Endodermal cell (in vitro differentiated cells): ENCODE results near the gene CTNNAL1. TPM values are rescaled to one million over a fixed set of nuclear protein-coding genes. Genes with fewer than 3 reads are reported as not detected.

Source experiments
- DNase-seq: peaks from one replicate; pipeline ENCODE4 v3.0.0-alpha.2; 2017
- H3K27ac ChIP-seq: 2 replicates; pipeline ENCODE4 v1.5.1; 2013; ENCODE audit warnings: mild to moderate bottlenecking, low read depth, low read length, moderate library complexity
- H3K27me3 ChIP-seq: 2 replicates; pipeline ENCODE4 v1.6.1; 2013; ENCODE audit warnings: mild to moderate bottlenecking, low read length, moderate library complexity; ENCODE audit not compliant: insufficient read depth, control insufficient read depth, poor library complexity, severe bottlenecking
- H3K36me3 ChIP-seq: 2 replicates; pipeline ENCODE4 v1.7.0; 2013; ENCODE audit warnings: mild to moderate bottlenecking, low read length, moderate library complexity; ENCODE audit not compliant: control insufficient read depth, insufficient read depth
- H3K4me1 ChIP-seq: one replicate; pipeline ENCODE4 v1.7.0; 2013; ENCODE audit warnings: low read length; ENCODE audit not compliant: control insufficient read depth, insufficient read depth
- H3K4me3 ChIP-seq: 2 replicates; pipeline ENCODE4 v1.5.1; 2013; ENCODE audit warnings: mild to moderate bottlenecking, low read length, moderate library complexity
- H3K9ac ChIP-seq: 2 replicates; pipeline ENCODE4 v1.6.1; 2013; ENCODE audit warnings: mild to moderate bottlenecking, low read length, moderate library complexity; ENCODE audit not compliant: poor library complexity, severe bottlenecking; ENCODE audit errors: extremely low read depth
- H3K9me3 ChIP-seq: 2 replicates; pipeline ENCODE4 v1.6.1; 2013; ENCODE audit warnings: mild to moderate bottlenecking, low read length, moderate library complexity; ENCODE audit not compliant: control insufficient read depth
- H3K27ac Mint-ChIP-seq: 2 replicates; pipeline ENCODE4 v1.8.0; 2020; ENCODE audit warnings: mixed read lengths
- H3K27me3 Mint-ChIP-seq: 2 replicates; pipeline ENCODE4 v1.8.0; 2021; ENCODE audit warnings: mild to moderate bottlenecking, mixed read lengths; ENCODE audit not compliant: insufficient read depth
- H3K36me3 Mint-ChIP-seq: 2 replicates; pipeline ENCODE4 v1.8.0; 2020; ENCODE audit warnings: low read depth, mixed read lengths
- H3K4me1 Mint-ChIP-seq: 2 replicates; pipeline ENCODE4 v1.8.0; 2020; ENCODE audit warnings: mixed read lengths
- H3K4me3 Mint-ChIP-seq: 2 replicates; pipeline ENCODE4 v1.8.0; 2020; ENCODE audit warnings: mild to moderate bottlenecking, moderate library complexity, mixed read lengths
- H3K9me3 Mint-ChIP-seq: 2 replicates; pipeline ENCODE4 v1.8.0; 2020; ENCODE audit warnings: mild to moderate bottlenecking, mixed read lengths
- CTCF ChIP-seq: fragments of 200-600 bp; sonication (generic); conservative IDR thresholded peaks from 2 replicates; pipeline ENCODE4 v1.5.0; 2021; ENCODE audit warnings: antibody characterized with exemption, mild to moderate bottlenecking
- WGBS, 2 experiments: methylation state at CpG; one replicate each; pipeline versions ENCODE4 v1.1.5 to v1.1.7; 2013; ENCODE audit warnings: missing lambda C conversion rate in 2 of 2, mixed read lengths in 1 of 2; ENCODE audit not compliant: insufficient coverage in 1 of 2, insufficient read length in 1 of 2; 5-methylcytosine and 5-hydroxymethylcytosine counted together
- total RNA-seq, 2 donors: library from RNA; stranded (reverse); fragmentation: NEBNext Ultra II Directional in 1 of 2; extraction: Animal tissue kit (Norgen Biotek cat#: 25700) in 1 of 2; gene quantifications; 2 replicates in 1 of 2; 3 replicates in 1 of 2; pipeline ENCODE4 v1.2.1, GENCODE V29; 2021

Gene CTNNAL1
- total RNA-seq, 2 donors from 2014 or later: 80.1 to 82.1 TPM

GRCh38 chr9:108960331-108960730, 53.0 kb downstream of the CTNNAL1 start:
- Mint-ChIP-seq H3K4me1 (peaks cover 9% of the 10 kb centered on the region), H3K4me3 (no peak overlapping the region), H3K27me3 (no peaks in the 10 kb centered on the region), H3K9me3 (no peaks in the 10 kb centered on the region), H3K36me3 (peaks cover 14% of the 10 kb centered on the region), H3K27ac (no peak overlapping the region)
- 67 to 76% methylated on average over 3 to 6 of the region's 6 CpGs for WGBS, 2 experiments
- H3K36me3 ChIP-seq: peaks cover 25% of the 10 kb centered on the region
- no peak overlapping the region for H3K9ac ChIP-seq
- H3K4me1 ChIP-seq: peaks cover 4% of the 10 kb centered on the region
- DNase-seq: no peak
- H3K27me3 ChIP-seq: no peaks in the 10 kb centered on the region
- H3K9me3 ChIP-seq: no peaks in the 10 kb centered on the region
- no peak overlapping the region for H3K27ac ChIP-seq
- TF ChIP-seq CTCF: no peak
- no peak overlapping the region for H3K4me3 ChIP-seq

- H3K4me3 Mint-ChIP-seq: no peak overlapping the region
These were observed 56.7 kb downstream of the CTNNAL1 start for GRCh38 chr9:108956631-108957026.

GRCh38 chr9:108956022-108956630, 57.2 kb downstream of the CTNNAL1 start:
- H3K36me3 Mint-ChIP-seq: peaks cover 23% of the 10 kb centered on the region
- TF ChIP-seq CTCF: no peak
- no peak overlapping the region for H3K4me3 Mint-ChIP-seq
- no peaks in the 10 kb centered on the region for H3K4me1 Mint-ChIP-seq
- H3K27ac ChIP-seq: no peak overlapping the region
- H3K27me3 Mint-ChIP-seq: no peaks in the 10 kb centered on the region
- WGBS, 2 experiments: 86 to 90% methylated on average over 2 to 3 of the region's 4 CpGs
- H3K27ac Mint-ChIP-seq: no peak overlapping the region
- no peaks in the 10 kb centered on the region for H3K27me3 ChIP-seq
- no peaks in the 10 kb centered on the region for H3K4me1 ChIP-seq
- no peaks in the 10 kb centered on the region for H3K9me3 Mint-ChIP-seq
- no peaks in the 10 kb centered on the region for H3K9me3 ChIP-seq
- no peak overlapping the region for H3K9ac ChIP-seq
- no peak for DNase-seq
- peaks cover 24% of the 10 kb centered on the region for H3K36me3 ChIP-seq
- H3K4me3 ChIP-seq: no peak overlapping the region

More at GRCh38 chr9:108956631-108957026, 56.7 kb downstream of the CTNNAL1 start:
- Mint-ChIP-seq H3K36me3 (peaks cover 18% of the 10 kb centered on the region), H3K27me3 (no peaks in the 10 kb centered on the region), H3K9me3 (no peaks in the 10 kb centered on the region), H3K4me1 (no peaks in the 10 kb centered on the region), H3K27ac (no peak overlapping the region)
- Histone ChIP-seq H3K9ac (no peak overlapping the region), H3K4me1 (no peaks in the 10 kb centered on the region), H3K27me3 (no peaks in the 10 kb centered on the region), H3K4me3 (no peak overlapping the region), H3K36me3 (peaks cover 26% of the 10 kb centered on the region), H3K9me3 (no peaks in the 10 kb centered on the region), H3K27ac (no peak overlapping the region)
- no peak for DNase-seq
- no peak for TF ChIP-seq CTCF
